ENCODE measurements around the gene NOCT. TPM values are rescaled to one million over a fixed set of nuclear protein-coding genes. Genes with fewer than 3 reads are reported as not detected.
A peak's percentile ranks its signal among the peaks of the same experiment; 100 is the strongest.

The NOCT gene
- total RNA-seq, 1 experiment from 2014 or later: 20.4 TPM

DNA sequence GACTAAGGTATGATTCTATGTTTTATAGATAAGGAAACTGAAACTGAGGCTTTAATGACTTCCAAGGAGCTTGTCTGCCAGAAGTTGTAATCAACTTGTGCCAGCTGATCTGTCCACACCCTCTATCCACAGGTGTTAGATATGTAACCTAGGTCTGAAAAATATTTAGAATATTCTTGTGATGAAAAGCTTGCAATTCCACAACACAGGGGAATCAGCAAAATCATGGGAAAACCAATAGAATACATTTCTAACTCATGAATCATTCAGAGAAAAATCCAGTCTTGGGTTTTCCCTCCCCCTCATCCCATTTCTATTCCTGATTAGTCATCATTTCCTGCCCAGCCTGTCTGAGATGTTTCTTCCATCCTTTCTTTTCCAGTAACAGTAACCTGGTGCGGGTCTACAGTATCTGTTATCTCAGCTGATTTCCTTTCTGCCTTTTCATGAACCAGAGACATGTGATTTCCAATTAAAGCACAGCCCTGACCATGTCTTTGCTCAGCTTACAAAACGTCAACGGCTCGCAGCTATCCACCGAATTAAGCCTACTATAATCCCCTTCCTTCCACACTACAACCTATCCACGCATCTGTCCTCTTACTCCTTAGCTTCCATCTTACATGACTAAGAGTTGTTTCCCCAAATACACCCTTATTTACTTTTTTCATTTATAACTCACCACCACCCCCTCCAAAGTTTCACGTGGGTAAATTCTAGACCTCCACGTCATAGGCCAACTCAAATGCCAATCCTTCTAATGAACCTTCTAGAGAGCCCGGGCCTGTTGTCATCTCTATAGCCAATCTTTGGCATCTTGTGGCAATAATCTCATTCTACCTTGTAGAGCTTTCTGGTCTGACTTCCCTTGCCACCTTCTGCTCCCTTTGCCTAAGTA lies 961 bp upstream of the NOCT start:
- CTCF ChIA-PET: interaction anchor here (1.5 to 2.1 kb wide), 2 partner anchors 16 to 76 kb away, joined by 4 to 16 read pairs; no protein-coding TSS in a partner anchor
- peaks cover 20 to 47% of the 10 kb centered on the region in 2 experiments for H3K4me1 ChIP-seq (ENCODE audit: control insufficient read depth in 1 of 2, insufficient read depth in 2 of 2, low read length in 2 of 2)
- H3K36me3 ChIP-seq (ENCODE audit: control insufficient read depth in 1 of 2, insufficient read depth in 2 of 2, low read length in 2 of 2): peaks cover 3 to 10% of the 10 kb centered on the region in 2 experiments; a peak in 1 of 4 replicates
- H3K9ac ChIP-seq (ENCODE audit: low read length): peak overlapping the region; percentile 90
- H3K27ac ChIP-seq (ENCODE audit: low read depth, low read length): peak overlapping the region; percentile 82
- POLR2A ChIA-PET: interaction anchor here (0.6 to 1.4 kb wide), 11 partner anchors 8 to 772 kb away, joined by 3 to 6 read pairs (median 3); partner anchors contain the start of genes NAA15 and SLC7A11
- DNase-seq (ENCODE audit: low read depth, low spot score) (peak; percentile 85), ATAC-seq (peak; percentile 16)
- peak overlapping the region; percentile 0 for H2AFZ ChIP-seq (ENCODE audit: low read depth, low read length, poor library complexity, severe bottlenecking)
- peaks cover 4% of the 10 kb centered on the region; the same call in 1 of the 2 replicates for H4K20me1 ChIP-seq (ENCODE audit: insufficient read depth)
- H3K27me3 ChIP-seq (ENCODE audit: insufficient read depth, low read length): no peaks in the 10 kb centered on the region
- intact Hi-C loops (cut with micrococcal nuclease): loop anchor here (2.0 to 5.0 kb wide), 3 partner anchors 68 to 288 kb away; partner anchors contain the start of genes ELF2, NAA15 and NDUFC1
- peak overlapping the region; percentile 81 for H3K4me2 ChIP-seq (ENCODE audit: low read length)
- RAD21 ChIA-PET (ENCODE audit: low non-redundant PET in 1 of 2, low total read pairs in 2 of 2, uncharacterized antibody in 2 of 2, unreplicated experiment in 2 of 2): interaction anchor here in 1 of 2 experiments (0.6 kb wide), 1 partner anchor 93 kb away, joined by 4 read pairs; no protein-coding TSS in a partner anchor
- TSS peak; percentile 91 for BruUV-seq (replicated peaks)
- H3K4me3 ChIP-seq (replicated peaks in 1 of 2; ENCODE audit: low read depth in 1 of 2, low read length in 2 of 2): peak overlapping the region; percentile 88 to 93
- TF ChIP-seq, protein P1, sequence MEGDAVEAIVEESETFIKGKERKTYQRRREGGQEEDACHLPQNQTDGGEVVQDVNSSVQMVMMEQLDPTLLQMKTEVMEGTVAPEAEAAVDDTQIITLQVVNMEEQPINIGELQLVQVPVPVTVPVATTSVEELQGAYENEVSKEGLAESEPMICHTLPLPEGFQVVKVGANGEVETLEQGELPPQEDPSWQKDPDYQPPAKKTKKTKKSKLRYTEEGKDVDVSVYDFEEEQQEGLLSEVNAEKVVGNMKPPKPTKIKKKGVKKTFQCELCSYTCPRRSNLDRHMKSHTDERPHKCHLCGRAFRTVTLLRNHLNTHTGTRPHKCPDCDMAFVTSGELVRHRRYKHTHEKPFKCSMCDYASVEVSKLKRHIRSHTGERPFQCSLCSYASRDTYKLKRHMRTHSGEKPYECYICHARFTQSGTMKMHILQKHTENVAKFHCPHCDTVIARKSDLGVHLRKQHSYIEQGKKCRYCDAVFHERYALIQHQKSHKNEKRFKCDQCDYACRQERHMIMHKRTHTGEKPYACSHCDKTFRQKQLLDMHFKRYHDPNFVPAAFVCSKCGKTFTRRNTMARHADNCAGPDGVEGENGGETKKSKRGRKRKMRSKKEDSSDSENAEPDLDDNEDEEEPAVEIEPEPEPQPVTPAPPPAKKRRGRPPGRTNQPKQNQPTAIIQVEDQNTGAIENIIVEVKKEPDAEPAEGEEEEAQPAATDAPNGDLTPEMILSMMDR (IDR thresholded peaks at IDR 0.05 in 2 of 3, conservative IDR thresholded peaks at IDR 0.05 in 1 of 3; ENCODE audit: borderline replicate concordance in 1 of 3, insufficient read depth in 1 of 3, low read depth in 2 of 3, low read length in 2 of 3): no peak
- TF ChIP-seq EZH2phosphoT487 (IDR thresholded peaks at IDR 0.05; ENCODE audit: borderline replicate concordance) (no peak), EGR1 (IDR thresholded peaks at IDR 0.05; ENCODE audit: low read depth) (peak; percentile 84), SRF (IDR thresholded peaks at IDR 0.05; ENCODE audit: low read depth) (no peak; the same call in 1 of the 2 replicates), CBX3 (IDR thresholded peaks at IDR 0.05; ENCODE audit: low read depth) (peak; percentile 84), CEBPB (IDR thresholded peaks at IDR 0.05; ENCODE audit: low read depth) (peak; percentile 38; the same call in 1 of the 2 replicates), ZNF274 (IDR thresholded peaks at IDR 0.05; ENCODE audit: low read depth, low read length) (no peak), SIN3A (IDR thresholded peaks at IDR 0.05; ENCODE audit: low read depth) (peak; percentile 88), FOSL1 (IDR thresholded peaks at IDR 0.05; ENCODE audit: low read depth) (peak; percentile 97), SP1 (IDR thresholded peaks at IDR 0.05; ENCODE audit: low read depth) (peak; percentile 92), RAD21 (IDR thresholded peaks at IDR 0.05; ENCODE audit: low read depth) (0 out of 2 replicates have a peak, but pooled peaks have one; percentile 13), JUND (IDR thresholded peaks at IDR 0.05) (peak; percentile 97), POLR2AphosphoS5 (IDR thresholded peaks at IDR 0.05; ENCODE audit: low read depth, low read length) (peak; percentile 66; the same call in 1 of the 2 replicates)
- TF ChIP-seq, protein P2, sequence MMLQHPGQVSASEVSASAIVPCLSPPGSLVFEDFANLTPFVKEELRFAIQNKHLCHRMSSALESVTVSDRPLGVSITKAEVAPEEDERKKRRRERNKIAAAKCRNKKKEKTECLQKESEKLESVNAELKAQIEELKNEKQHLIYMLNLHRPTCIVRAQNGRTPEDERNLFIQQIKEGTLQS (IDR thresholded peaks at IDR 0.05): 0 out of 2 replicates have a peak, but pooled peaks have one; percentile 52
- TF ChIP-seq, protein P3, sequence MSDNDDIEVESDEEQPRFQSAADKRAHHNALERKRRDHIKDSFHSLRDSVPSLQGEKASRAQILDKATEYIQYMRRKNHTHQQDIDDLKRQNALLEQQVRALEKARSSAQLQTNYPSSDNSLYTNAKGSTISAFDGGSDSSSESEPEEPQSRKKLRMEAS (IDR thresholded peaks at IDR 0.05): 0 out of 2 replicates have a peak, but pooled peaks have one; percentile 38
- TF ChIP-seq, protein P4, sequence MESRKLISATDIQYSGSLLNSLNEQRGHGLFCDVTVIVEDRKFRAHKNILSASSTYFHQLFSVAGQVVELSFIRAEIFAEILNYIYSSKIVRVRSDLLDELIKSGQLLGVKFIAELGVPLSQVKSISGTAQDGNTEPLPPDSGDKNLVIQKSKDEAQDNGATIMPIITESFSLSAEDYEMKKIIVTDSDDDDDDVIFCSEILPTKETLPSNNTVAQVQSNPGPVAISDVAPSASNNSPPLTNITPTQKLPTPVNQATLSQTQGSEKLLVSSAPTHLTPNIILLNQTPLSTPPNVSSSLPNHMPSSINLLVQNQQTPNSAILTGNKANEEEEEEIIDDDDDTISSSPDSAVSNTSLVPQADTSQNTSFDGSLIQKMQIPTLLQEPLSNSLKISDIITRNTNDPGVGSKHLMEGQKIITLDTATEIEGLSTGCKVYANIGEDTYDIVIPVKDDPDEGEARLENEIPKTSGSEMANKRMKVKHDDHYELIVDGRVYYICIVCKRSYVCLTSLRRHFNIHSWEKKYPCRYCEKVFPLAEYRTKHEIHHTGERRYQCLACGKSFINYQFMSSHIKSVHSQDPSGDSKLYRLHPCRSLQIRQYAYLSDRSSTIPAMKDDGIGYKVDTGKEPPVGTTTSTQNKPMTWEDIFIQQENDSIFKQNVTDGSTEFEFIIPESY (IDR thresholded peaks at IDR 0.05; ENCODE audit: extremely low read depth, insufficient replicate concordance, low read length): no peak
- H3K79me2 ChIP-seq (ENCODE audit: insufficient read depth, low read length): peaks cover 39% of the 10 kb centered on the region
- H3K9me2 ChIP-seq (ENCODE audit: insufficient read depth): no peaks in the 10 kb centered on the region
- no peaks in the 10 kb centered on the region for H3K9me3 ChIP-seq (ENCODE audit: control insufficient read depth in 1 of 2, insufficient read depth in 1 of 2, low read depth in 1 of 2, low read length in 2 of 2)

All from HCT116 (cell line).